ENCODE measurements around the gene MYL4.

The MYL4 gene

GRCh38 chr17:47270946-47271705 lies 62.0 kb downstream of the MYL4 start:
- DNase-seq (ENCODE audit: insufficient read length, low spot score): no peak
- TF ChIP-seq POLR2A (IDR thresholded peaks at IDR 0.05; ENCODE audit: low read depth, low read length): no peak
- no peak for FAIRE-seq

GRCh38 chr17:47272491-47272890 lies 63.3 kb downstream of the MYL4 start:
- DNase-seq (ENCODE audit: insufficient read length, low spot score) (no peak), FAIRE-seq (no peak)
- no peak for TF ChIP-seq POLR2A (IDR thresholded peaks at IDR 0.05; ENCODE audit: low read depth, low read length)

- DNase-seq (ENCODE audit: insufficient read length, low spot score) (no peak), FAIRE-seq (no peak)
- no peak for TF ChIP-seq POLR2A (IDR thresholded peaks at IDR 0.05; ENCODE audit: low read depth, low read length)
Measured at GRCh38 chr17:47273245-47273644, 64.1 kb downstream of the MYL4 start.

Measured in H54 (cell line).